Thoracic aorta (tissue), 2 donors: ENCODE data around the gene C1GALT1. TPM values are rescaled to one million over a fixed set of nuclear protein-coding genes. Genes with fewer than 3 reads are reported as not detected.

ENCODE experiments used
- ATAC-seq: fragments of 150-250 bp; one replicate; pipeline ENCODE4 v1.8.0; 2017; ENCODE audit warnings: low read depth; ENCODE audit not compliant: insufficient number of reproducible peaks, low FRiP score
- DNase-seq: peaks from one replicate; pipeline ENCODE4 v3.0.0-alpha.2; 2020; ENCODE audit warnings: low spot score
- H3K27ac ChIP-seq, 2 donors: fragments of 200-600 bp; sonication (generic); 1 replicate in 1 of 2; 2 replicates in 1 of 2; pipeline ENCODE4 v1.5.1; 2016; ENCODE audit warnings: mild to moderate bottlenecking in 2 of 2, moderate library complexity in 2 of 2
- H3K27me3 ChIP-seq: fragments of 200-600 bp; sonication (generic); replicated peaks from 2 replicates; pipeline ENCODE4 v1.6.0; 2016; ENCODE audit warnings: mild to moderate bottlenecking; ENCODE audit not compliant: insufficient read depth
- H3K36me3 ChIP-seq: fragments of 200-600 bp; sonication (generic); one replicate; pipeline ENCODE4 v1.5.1; 2016
- H3K4me1 ChIP-seq, 2 donors: fragments of 200-600 bp; sonication (generic); 1 replicate in 1 of 2; 2 replicates in 1 of 2; pipeline versions ENCODE4 v1.5.1 to v1.6.0; 2016; ENCODE audit warnings: low read depth in 2 of 2, mild to moderate bottlenecking in 1 of 2; ENCODE audit not compliant: control insufficient read depth in 1 of 2
- H3K4me3 ChIP-seq: fragments of 200-600 bp; sonication (generic); 2 replicates; pipeline ENCODE4 v1.5.1; 2016; ENCODE audit warnings: mild to moderate bottlenecking
- H3K9me3 ChIP-seq: fragments of 200-600 bp; sonication (generic); 2 replicates; pipeline ENCODE4 v1.5.1; 2016
- total RNA-seq, 2 donors: library from RNA; depleted of rRNA; stranded (reverse); fragments of >200 nt; gene quantifications; one replicate each; pipeline versions ENCODE4 v1.1.0 to v1.2.3, GENCODE V29; 2016
- TF ChIP-seq, protein P1 (sequence below): fragments of 200-600 bp; sonication (generic); IDR thresholded peaks from one replicate; pipeline ENCODE4 v1.5.1; 2019; ENCODE audit warnings: antibody characterized with exemption

The C1GALT1 gene
- total RNA-seq, 2 donors from 2014 or later, result 9.3 to 42.3 TPM

DNA sequence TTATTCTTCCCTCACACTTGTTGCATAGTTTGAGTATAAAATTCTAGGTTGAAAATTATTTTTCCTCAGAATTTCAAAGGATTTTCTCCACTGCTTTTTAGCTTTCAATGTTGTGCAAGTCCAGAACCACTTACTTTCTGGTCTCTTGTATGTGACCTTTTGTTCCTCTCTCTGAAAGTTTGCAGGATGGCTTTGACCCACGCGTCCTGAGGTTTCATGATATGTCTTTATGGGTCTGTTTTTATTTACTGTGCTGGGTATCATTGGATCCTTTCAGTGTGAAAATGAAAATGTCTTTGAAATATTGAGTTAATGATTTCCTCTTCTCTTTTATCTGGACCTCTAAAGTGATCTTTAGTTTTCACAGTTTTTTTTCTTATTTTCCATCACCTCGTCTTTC, 38.5 kb downstream of the C1GALT1 start:
- no peak overlapping the region for H3K27ac ChIP-seq
- H3K4me3 ChIP-seq, result no peak overlapping the region
- no peak for DNase-seq
- no peaks in the 10 kb centered on the region for H3K27me3 ChIP-seq
- no peaks in the 10 kb centered on the region for H3K36me3 ChIP-seq
- ATAC-seq, result no peak
- no peaks in the 10 kb centered on the region for H3K9me3 ChIP-seq
- H3K4me1 ChIP-seq, result peaks cover 26 to 28% of the 10 kb centered on the region in 2 donors
- TF ChIP-seq, protein P1, sequence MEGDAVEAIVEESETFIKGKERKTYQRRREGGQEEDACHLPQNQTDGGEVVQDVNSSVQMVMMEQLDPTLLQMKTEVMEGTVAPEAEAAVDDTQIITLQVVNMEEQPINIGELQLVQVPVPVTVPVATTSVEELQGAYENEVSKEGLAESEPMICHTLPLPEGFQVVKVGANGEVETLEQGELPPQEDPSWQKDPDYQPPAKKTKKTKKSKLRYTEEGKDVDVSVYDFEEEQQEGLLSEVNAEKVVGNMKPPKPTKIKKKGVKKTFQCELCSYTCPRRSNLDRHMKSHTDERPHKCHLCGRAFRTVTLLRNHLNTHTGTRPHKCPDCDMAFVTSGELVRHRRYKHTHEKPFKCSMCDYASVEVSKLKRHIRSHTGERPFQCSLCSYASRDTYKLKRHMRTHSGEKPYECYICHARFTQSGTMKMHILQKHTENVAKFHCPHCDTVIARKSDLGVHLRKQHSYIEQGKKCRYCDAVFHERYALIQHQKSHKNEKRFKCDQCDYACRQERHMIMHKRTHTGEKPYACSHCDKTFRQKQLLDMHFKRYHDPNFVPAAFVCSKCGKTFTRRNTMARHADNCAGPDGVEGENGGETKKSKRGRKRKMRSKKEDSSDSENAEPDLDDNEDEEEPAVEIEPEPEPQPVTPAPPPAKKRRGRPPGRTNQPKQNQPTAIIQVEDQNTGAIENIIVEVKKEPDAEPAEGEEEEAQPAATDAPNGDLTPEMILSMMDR, result no peak

DNA sequence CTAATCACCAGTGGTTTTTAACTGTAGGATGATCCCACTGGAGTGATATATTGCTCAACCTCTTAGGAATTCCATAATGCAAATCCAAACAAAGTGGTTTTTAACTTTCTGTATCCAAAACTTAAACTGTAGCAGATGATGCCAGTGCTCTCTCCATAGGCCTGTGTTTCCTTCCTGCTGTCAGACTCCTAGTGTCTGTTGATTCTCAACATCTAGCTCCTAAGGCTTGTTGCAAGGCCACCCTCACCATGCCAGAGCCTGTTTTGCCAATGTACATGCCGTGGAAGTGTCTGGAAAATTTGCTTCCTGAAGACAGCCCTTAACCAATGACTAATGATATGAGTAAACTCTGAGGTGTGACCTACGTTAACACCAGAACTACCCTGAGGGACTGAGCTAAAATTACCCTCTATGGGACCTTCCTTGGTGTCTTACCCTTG, 39.3 kb downstream of the C1GALT1 start:
- Histone ChIP-seq H3K4me1 (peaks cover 26 to 28% of the 10 kb centered on the region in 2 donors), H3K27me3 (no peaks in the 10 kb centered on the region), H3K4me3 (no peak overlapping the region), H3K27ac (no peak overlapping the region), H3K36me3 (no peaks in the 10 kb centered on the region), H3K9me3 (no peaks in the 10 kb centered on the region)
- ATAC-seq (no peak), DNase-seq (no peak)
- TF ChIP-seq, protein P1, result no peak

DNA sequence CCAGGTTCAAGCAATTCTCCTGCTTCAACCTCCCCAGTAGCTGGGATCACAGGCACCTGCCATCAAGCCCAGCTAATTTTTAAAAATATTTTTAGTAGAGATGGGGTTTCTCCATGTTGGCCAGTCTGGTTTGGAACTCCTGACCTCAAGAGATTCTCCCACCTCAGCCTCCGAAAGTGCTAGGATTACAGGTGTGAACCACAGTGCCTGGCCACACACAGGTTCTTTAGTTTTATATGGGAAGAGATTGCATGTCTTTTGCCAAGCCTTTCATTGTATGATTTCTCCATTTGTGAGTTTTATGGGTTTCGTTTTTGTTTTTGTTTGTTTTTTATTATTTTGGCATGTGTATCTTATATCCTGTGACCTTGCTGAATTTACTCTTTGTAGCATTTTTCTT, 40.9 kb downstream of the C1GALT1 start:
- TF ChIP-seq, protein P1, result no peak
- Histone ChIP-seq H3K36me3 (no peaks in the 10 kb centered on the region), H3K27ac (no peak overlapping the region), H3K9me3 (no peaks in the 10 kb centered on the region), H3K27me3 (no peaks in the 10 kb centered on the region), H3K4me1 (peaks cover 26 to 28% of the 10 kb centered on the region in 2 donors), H3K4me3 (no peak overlapping the region)
- DNase-seq, result no peak
- no peak for ATAC-seq

DNA sequence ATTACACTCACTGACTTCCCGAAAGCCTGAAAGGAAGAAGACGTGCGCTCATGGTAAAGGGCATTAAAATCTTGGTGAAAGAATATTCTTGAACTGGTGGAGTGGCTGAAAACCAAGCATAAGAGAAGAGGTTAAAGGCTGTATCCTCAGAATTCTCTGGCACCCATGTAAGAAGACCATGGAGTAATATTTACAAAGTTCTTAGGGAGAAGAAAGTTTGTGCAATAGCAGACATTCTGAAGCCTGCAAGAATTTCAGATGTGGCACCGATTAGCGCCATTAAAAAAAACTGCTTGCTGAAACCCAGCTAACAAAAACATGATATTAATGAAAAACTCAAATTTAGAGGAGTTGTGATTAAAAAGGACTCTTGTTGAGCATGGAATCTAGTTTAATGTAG, 44.1 kb downstream of the C1GALT1 start:
- peaks cover 6 to 14% of the 10 kb centered on the region in 2 donors for H3K4me1 ChIP-seq
- TF ChIP-seq, protein P1, result no peak
- DNase-seq (no peak), ATAC-seq (no peak)
- no peaks in the 10 kb centered on the region for H3K36me3 ChIP-seq
- H3K4me3 ChIP-seq, result no peak overlapping the region
- H3K27me3 ChIP-seq, result no peaks in the 10 kb centered on the region
- H3K9me3 ChIP-seq, result peaks cover 9% of the 10 kb centered on the region
- no peak overlapping the region for H3K27ac ChIP-seq

DNA sequence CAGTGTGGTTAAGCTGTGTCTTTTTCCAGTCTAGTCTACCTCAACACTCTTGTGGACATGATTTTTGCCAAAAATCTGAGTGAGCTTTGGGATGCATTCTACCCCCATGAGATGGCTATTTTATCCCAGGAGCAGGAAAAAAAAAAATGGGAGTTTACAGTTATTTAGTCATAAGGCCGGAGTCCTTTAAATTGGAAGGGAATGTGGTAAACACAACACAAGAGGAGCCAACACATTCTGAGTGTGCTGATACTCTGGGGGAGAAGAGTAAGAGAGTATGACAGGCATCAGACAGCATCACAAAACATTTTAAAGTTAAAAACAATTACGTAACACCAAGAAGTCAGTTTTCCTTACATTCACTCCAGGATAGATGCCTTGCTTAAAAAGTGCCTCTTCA, 46.1 kb downstream of the C1GALT1 start:
- no peak overlapping the region for H3K27ac ChIP-seq
- peaks cover 0 to 3% of the 10 kb centered on the region in 2 donors for H3K4me1 ChIP-seq
- TF ChIP-seq, protein P1, result no peak
- H3K4me3 ChIP-seq, result no peak overlapping the region
- no peaks in the 10 kb centered on the region for H3K36me3 ChIP-seq
- H3K27me3 ChIP-seq, result no peaks in the 10 kb centered on the region
- H3K9me3 ChIP-seq, result peaks cover 9% of the 10 kb centered on the region
- ATAC-seq, result no peak
- DNase-seq, result no peak
